GM18499 (cell line): ENCODE data around the gene PCNX2.

Source experiments
- ATAC-seq: cut with Tn5 transposase; IDR thresholded peaks from one replicate; pipeline ENCODE4 v1.9.1; 2021; ENCODE audit warnings: moderate number of reproducible peaks; ENCODE audit not compliant: insufficient read depth, unreplicated experiment

The PCNX2 gene

DNA sequence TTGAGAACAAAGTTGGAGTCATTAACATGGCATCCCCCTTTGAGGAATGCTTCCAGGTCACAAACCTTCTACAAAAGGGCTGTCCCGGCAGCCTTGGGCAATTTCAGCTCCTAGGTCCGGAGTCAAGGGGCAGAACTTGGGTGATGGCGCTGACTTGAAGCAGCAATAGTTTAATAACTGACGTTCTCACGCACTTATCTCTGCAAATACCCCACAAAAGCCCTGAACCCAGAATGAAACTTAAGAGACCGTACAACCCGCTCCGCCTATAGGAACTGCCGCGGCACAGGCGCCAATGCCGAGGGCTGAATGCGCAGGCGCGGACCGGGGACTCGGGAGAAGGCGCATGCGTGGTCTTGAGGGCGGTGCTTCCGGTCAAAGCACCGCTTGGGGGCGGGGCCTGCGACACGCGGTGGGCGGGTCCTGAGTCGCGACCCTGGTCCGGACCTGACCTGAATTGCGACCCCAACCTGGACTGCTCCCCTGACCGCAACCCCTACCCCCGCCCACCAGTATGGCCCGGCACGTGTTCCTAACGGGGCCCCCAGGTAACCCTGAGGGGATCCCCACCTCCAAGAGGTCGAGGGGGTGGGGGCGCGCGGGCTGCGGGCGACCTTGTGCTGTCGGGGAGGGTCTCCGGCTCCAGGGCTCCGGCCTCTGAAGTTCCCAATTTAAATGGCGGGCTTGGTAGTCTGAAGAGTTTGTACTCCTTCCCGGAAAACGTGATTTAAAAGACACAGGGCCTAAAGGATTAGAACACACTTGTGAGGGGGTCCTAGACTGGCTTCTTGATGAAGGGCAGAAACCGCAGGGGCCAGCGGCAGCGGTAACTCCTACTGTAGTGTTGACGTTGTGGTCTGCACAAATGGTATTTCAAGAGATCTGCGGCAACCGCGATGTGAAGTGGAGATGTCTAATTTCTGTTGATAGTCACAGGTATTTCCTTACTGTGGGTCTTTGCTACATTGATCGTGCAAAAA is 345.0 kb downstream of the PCNX2 start, which contains the start of gene NTPCR:
NTPCR (plus strand) TSS at position 415 of the 980 bp plus-strand sequence; CDS start at position 515, 100 bp downstream.
- ATAC-seq, result peak; percentile 69

DNA sequence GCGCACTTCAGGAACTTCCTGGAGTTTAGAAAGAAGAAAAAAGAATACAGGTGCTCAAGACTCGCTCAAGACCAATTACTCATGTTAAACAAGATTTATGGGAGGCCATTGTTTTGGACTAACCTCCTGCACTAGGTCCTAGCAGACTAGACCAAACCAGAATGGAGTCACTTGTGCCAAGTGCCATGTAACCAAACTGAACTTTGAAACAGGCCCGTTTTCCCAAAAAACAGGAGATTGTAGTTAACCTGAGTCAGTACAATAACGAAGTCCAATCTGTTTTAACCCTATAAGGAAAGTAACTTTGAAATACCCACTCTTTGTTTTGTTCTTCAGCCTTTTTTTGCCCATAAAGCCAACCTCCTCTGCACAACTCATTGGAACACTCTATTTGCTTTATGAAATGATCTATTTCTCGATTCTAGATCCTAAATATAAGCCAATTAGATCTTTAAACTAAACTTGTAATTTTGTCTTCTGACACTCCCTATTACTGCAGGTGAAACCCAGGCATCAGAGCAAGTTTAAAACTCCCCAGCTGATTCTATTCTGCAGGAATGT is 345.8 kb downstream of the PCNX2 start:
- no peak for ATAC-seq

DNA sequence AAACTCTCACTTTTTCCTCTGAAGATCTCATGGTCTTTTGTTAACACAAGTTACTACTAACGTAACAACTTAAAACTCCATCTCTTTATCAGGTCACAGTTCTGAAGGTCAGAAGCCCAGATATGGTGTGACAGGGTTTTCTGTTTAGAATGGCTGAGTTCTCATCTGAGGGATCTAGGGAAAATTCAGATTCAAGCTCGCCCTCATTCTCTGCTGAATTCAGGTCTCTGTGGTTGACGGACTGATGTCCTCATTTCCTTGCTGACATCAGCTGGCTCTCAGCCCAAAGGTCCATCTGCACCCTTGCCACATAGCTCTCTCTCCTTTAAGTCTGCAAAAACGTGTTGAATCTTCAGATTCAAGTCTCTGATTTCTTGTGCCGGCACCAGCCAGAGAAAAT is 351.2 kb downstream of the PCNX2 start:
- no peak for ATAC-seq

DNA sequence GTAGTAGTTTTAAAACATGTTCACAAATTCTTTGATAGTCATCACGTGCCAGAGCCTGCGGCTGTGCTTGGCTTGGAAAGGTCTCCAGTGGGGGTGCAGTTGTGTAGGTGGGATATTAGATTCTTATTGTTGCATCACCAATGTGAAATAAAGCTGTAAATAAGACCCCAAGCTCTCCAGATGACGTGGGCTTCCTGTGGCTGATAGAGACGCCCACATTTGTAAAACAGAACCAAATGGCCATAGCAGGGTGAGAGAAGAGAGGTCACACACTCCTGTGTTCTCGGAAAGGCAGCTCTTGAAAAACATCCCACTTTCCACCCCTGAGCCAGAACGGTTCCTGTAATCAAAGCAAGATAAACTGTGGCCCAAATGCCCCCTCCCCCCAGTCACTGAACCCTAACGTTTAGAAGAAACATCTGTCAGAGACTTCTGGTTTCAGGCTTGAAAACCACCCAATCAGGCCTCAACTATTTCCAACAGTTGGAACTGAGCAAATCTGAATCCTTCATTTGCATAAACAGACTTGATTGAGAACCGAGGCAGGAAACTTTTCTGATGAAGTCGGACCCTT is 351.8 kb downstream of the PCNX2 start:
- ATAC-seq, result peak; percentile 39

DNA sequence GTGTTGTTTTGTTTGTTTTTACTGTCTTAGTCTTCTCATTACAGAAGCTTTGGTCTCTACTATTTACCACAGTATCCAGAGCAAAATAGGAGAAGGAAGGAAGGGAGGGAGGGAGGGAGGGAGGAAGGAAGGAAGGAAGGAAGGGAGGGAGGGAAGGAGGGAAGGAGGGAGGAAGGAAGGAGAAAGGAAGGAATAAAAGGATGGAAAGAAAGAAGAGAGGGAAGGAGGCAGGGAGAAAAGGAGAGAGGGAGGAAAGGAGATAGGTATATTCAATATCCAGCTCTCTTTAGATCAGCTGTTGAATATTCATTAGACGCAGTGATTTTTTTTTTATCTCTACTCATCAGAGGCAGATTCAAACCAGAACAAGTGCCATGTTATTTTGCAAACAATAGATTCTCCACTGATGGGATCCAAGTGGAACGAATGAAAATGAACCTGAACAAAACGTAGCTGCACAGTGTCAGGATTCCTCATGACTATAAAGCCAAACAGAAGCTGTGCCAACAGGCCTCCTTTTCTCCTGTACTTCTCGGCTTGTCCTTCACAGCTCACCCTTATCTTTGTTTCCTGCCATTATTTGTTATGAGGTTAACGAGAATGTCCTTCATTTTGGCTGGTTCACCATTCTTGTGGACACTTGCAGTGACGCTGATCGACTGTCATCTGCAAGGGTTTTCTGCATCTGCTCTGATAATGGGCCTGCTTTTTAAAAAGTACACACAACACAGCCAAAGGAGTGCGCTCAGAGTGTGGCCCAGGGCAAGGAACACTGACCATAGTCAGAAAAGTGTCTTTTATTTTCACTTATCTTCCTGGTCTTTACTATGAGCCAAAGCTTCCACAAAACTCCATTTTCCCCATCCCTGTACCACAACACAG is 352.9 kb downstream of the PCNX2 start:
- no peak for ATAC-seq

DNA sequence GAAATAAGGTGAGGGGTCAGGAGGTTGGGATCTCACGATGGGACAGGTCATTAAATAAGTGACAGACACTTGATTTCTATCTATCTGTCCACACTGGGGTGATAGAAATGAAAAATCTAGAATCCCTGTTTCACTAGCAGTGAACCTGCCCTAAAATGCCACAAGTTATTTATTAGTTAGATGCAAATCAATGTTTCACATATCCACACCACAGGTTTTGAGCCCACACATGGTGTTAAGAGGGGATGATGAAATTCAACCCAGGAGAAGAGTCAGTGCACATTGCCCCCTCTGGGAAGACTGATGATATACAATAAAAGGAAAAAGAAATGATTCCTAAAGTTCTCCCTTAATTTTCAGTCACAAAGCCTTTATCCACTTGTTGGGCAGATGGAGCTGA is 355.3 kb downstream of the PCNX2 start:
- no peak for ATAC-seq

DNA sequence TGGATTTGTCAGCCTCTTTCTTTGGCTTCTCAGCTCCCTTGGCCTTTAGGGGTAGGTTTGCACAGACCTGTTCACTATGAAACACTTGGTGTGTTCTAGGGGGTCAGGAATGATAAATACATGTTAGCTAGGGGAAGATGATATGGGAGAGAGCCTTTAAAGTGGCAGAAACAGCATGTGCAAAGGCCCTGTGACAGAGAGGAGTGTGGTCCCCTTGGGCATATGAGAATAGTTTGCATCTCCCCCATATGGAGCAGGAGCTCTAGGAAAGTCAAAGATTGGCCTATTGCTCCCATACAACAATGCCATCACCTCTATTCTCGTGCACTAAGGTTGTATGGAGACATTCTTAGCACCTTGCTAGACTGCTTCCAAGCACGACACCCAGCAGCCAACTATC is 355.8 kb downstream of the PCNX2 start:
- no peak for ATAC-seq

DNA sequence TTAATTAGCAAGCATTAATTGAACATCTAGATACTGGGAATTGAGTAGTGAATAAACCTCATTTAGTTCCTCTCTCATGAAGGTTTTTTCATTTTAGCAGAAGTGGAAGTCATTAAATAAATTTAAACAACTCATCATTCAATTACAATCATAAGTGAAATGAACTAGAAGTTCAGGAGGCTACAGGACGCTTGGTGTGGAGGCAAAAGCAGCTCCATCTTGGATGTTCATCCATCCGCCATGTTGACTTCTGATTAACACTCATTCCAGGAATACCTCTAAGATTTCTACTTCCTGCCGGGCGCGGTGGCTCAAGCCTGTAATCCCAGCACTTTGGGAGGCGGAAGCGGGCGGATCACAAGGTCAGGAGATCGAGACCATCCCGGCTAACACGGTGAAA is 356.6 kb downstream of the PCNX2 start:
- no peak for ATAC-seq

DNA sequence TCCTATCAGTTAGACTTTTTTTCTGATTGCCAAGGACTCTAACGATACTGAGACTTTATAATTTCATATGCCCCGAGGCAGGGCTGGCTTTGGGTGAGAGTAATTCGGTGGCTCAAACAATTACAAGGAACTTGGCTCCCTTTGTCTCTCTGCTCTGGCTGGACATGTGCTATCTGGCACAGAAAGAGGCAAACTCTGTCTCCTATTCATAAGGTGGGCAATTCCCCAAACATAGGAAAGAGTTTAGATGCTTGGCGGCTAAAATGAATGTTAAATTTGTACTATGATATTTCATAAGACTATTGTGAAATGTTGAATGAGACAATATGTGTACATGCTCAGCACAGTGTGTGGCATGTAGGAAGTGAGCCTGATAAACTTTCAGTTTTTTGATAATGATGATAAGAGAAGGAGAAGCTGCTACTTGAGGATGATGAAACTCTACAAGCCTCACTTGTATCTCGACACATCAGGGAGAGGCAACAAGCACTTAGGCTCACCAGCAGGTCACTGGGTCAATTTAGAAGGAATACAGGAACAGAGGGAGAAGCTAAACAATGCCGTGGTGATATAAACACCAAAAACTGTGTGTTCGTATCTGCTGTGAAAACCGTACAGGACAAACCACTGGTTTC is 357.7 kb downstream of the PCNX2 start:
- ATAC-seq, result no peak

DNA sequence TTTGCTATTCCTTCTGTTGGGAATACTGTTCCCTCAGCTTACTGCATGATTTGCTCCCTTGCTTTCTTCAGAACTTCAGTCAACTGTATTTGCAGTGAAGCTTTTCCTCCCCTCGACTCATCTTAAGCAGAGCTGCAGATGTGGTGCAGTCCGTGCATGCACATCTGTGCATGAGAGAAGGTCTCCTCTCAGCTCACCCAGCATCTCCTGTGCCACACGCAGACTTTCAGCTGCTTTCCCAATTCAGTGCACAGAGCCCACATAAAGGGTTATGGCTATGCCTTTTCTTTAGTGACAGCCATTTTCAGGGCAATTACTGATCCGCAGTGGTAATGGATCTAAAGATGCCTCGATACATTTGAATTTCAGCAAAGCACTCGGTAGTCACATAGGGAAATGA is 358.6 kb downstream of the PCNX2 start:
- ATAC-seq, result no peak
